ENCODE results near the gene ATF3. TPM values are rescaled to one million over a fixed set of nuclear protein-coding genes. Genes with fewer than 3 reads are reported as not detected.

Gene ATF3
- total RNA-seq, 1 experiment from 2014 or later = 8.0 TPM

DNA sequence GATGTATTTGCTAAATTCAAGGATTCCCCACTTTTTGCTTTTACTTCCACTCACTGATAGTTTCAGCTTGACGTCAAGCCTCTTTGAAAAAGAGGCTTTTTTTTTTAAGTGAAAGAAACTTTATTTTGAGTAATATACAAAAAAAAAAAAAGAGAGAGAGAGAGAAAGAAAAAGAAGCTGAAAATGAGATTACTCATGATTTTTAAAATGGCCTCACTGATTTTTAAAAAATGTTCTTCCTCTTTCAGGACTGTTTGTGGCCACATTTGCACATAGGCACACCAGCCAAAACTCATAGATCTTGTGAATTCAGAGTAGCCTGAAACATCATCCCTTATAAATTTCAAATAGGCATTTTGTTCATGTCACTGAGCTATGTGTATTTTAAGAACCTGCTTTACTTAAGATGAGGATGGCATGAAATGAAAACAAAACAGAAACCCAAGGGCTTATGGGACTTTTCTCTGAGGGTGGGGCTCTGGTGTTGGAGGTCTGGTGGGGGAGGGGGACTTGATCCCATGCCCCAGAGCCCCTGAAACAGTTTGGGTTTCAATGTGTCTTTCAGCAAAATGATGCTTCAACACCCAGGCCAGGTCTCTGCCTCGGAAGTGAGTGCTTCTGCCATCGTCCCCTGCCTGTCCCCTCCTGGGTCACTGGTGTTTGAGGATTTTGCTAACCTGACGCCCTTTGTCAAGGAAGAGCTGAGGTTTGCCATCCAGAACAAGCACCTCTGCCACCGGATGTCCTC is 6.1 kb downstream of the ATF3 start:
- Histone ChIP-seq H3K4me3 (ENCODE audit: low read length) (no peak overlapping the region), H3K27me3 (ENCODE audit: low read length) (no peaks in the 10 kb centered on the region), H3K4me1 (ENCODE audit: low read length) (peaks cover 20% of the 10 kb centered on the region), H3K9me3 (ENCODE audit: low read length) (no peaks in the 10 kb centered on the region), H2AFZ (ENCODE audit: low read length) (no peak overlapping the region), H3K9me2 (replicated peaks; ENCODE audit: insufficient read depth, low read length) (no peaks in the 10 kb centered on the region), H3K9ac (ENCODE audit: low read length) (no peak overlapping the region), H3K36me3 (ENCODE audit: insufficient read depth, low read length) (no peaks in the 10 kb centered on the region), H4K20me1 (ENCODE audit: insufficient read depth, low read depth, low read length) (no peaks in the 10 kb centered on the region; the same call in 1 of the 2 replicates), H3K4me2 (ENCODE audit: low read depth, low read length, poor library complexity, severe bottlenecking) (no peak overlapping the region), H3K27ac (ENCODE audit: low read length) (no peak overlapping the region), H3K79me2 (ENCODE audit: low read length) (no peaks in the 10 kb centered on the region)
- DNase-seq = no peak

DNA sequence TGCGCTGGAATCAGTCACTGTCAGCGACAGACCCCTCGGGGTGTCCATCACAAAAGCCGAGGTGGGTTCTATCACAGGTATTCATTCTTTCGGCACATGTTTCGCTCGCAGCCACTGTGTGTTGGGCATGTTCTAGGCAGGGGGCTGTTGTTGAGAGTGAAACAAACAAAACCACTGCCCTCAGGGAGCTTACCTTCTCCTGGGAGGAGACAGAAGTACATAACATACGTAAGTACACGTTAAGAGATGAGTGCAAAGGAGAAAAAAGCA is 6.6 kb downstream of the ATF3 start:
- H3K36me3 ChIP-seq (ENCODE audit: insufficient read depth, low read length) = no peaks in the 10 kb centered on the region
- DNase-seq = no peak
- H2AFZ ChIP-seq (ENCODE audit: low read length) = no peak overlapping the region
- H3K27ac ChIP-seq (ENCODE audit: low read length) = no peak overlapping the region
- H3K79me2 ChIP-seq (ENCODE audit: low read length) = no peaks in the 10 kb centered on the region
- H3K4me2 ChIP-seq (ENCODE audit: low read depth, low read length, poor library complexity, severe bottlenecking) = no peak overlapping the region
- no peaks in the 10 kb centered on the region for H4K20me1 ChIP-seq (ENCODE audit: insufficient read depth, low read depth, low read length)
- no peaks in the 10 kb centered on the region for H3K9me3 ChIP-seq (ENCODE audit: low read length)
- no peaks in the 10 kb centered on the region for H3K9me2 ChIP-seq (replicated peaks; ENCODE audit: insufficient read depth, low read length)
- no peak overlapping the region for H3K4me3 ChIP-seq (ENCODE audit: low read length)
- no peaks in the 10 kb centered on the region for H3K27me3 ChIP-seq (ENCODE audit: low read length)
- H3K9ac ChIP-seq (ENCODE audit: low read length) = no peak overlapping the region
- H3K4me1 ChIP-seq (ENCODE audit: low read length) = peaks cover 19% of the 10 kb centered on the region

DNA sequence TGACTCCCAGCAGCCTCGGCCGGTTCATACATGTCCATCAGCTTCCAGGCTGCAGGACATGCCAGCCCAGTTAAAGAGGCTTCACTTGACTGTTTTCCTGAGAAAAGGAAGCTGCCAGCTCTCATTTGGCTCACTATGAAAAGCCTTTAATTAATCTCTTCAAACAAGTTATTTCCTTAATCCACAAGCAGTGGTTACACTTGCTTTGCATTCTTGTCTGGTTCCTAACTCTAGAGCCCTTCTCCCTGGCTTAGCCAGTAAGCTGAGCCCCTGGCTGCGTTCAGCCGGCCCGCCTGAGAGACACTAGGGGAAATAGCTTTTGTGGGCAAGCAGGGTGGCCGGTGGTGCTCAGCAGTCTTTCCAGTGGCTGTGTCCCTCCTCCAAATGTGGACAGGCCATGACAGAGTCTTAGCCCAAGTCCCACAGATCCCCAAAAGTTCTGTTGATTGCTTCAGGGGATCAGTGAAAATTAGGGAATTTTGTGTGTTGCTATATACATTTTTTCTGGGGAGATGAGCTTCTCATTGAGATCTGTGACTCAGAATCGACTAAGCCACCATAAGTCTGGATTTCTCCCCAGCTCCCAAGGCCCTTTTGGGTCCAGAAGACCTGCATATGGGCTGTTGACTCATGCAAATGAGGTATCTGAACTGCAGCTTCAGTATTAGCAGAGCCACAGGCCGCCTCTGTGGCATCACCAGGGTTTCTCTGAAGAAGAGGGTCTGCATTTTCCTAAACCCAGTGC is 10.1 kb downstream of the ATF3 start:
- no peak for DNase-seq
- H4K20me1 ChIP-seq (ENCODE audit: insufficient read depth, low read depth, low read length) = no peaks in the 10 kb centered on the region
- H3K9me3 ChIP-seq (ENCODE audit: low read length) = no peaks in the 10 kb centered on the region
- no peaks in the 10 kb centered on the region for H3K9me2 ChIP-seq (replicated peaks; ENCODE audit: insufficient read depth, low read length)
- no peaks in the 10 kb centered on the region for H3K36me3 ChIP-seq (ENCODE audit: insufficient read depth, low read length)
- H3K4me2 ChIP-seq (ENCODE audit: low read depth, low read length, poor library complexity, severe bottlenecking) = no peak overlapping the region
- no peak overlapping the region for H3K9ac ChIP-seq (ENCODE audit: low read length)
- H2AFZ ChIP-seq (ENCODE audit: low read length) = no peak overlapping the region
- H3K27ac ChIP-seq (ENCODE audit: low read length) = no peak overlapping the region
- H3K27me3 ChIP-seq (ENCODE audit: low read length) = no peaks in the 10 kb centered on the region
- H3K4me1 ChIP-seq (ENCODE audit: low read length) = peaks cover 10% of the 10 kb centered on the region
- H3K4me3 ChIP-seq (ENCODE audit: low read length) = no peak overlapping the region
- H3K79me2 ChIP-seq (ENCODE audit: low read length) = no peaks in the 10 kb centered on the region

DNA sequence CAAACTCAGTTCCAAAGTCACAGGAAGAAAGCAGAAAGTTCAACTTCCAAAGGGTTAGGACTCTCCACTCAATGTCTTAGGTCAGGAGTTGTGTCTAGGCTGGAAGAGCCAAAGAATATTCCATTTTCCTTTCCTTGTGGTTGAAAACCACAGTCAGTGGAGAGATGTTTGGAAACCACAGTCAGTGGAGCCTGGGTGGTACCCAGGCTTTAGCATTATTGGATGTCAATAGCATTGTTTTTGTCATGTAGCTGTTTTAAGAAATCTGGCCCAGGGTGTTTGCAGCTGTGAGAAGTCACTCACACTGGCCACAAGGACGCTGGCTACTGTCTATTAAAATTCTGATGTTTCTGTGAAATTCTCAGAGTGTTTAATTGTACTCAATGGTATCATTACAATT is 11.7 kb downstream of the ATF3 start:
- no peak overlapping the region for H3K27ac ChIP-seq (ENCODE audit: low read length)
- no peaks in the 10 kb centered on the region for H3K4me1 ChIP-seq (ENCODE audit: low read length)
- no peaks in the 10 kb centered on the region for H3K36me3 ChIP-seq (ENCODE audit: insufficient read depth, low read length)
- H3K79me2 ChIP-seq (ENCODE audit: low read length) = no peaks in the 10 kb centered on the region
- no peak overlapping the region for H3K9ac ChIP-seq (ENCODE audit: low read length)
- H4K20me1 ChIP-seq (ENCODE audit: insufficient read depth, low read depth, low read length) = no peaks in the 10 kb centered on the region
- no peaks in the 10 kb centered on the region for H3K27me3 ChIP-seq (ENCODE audit: low read length)
- H3K9me3 ChIP-seq (ENCODE audit: low read length) = no peaks in the 10 kb centered on the region
- H3K4me3 ChIP-seq (ENCODE audit: low read length) = no peak overlapping the region
- no peaks in the 10 kb centered on the region for H3K9me2 ChIP-seq (replicated peaks; ENCODE audit: insufficient read depth, low read length)
- no peak for DNase-seq
- no peak overlapping the region for H3K4me2 ChIP-seq (ENCODE audit: low read depth, low read length, poor library complexity, severe bottlenecking)
- H2AFZ ChIP-seq (ENCODE audit: low read length) = no peak overlapping the region

DNA sequence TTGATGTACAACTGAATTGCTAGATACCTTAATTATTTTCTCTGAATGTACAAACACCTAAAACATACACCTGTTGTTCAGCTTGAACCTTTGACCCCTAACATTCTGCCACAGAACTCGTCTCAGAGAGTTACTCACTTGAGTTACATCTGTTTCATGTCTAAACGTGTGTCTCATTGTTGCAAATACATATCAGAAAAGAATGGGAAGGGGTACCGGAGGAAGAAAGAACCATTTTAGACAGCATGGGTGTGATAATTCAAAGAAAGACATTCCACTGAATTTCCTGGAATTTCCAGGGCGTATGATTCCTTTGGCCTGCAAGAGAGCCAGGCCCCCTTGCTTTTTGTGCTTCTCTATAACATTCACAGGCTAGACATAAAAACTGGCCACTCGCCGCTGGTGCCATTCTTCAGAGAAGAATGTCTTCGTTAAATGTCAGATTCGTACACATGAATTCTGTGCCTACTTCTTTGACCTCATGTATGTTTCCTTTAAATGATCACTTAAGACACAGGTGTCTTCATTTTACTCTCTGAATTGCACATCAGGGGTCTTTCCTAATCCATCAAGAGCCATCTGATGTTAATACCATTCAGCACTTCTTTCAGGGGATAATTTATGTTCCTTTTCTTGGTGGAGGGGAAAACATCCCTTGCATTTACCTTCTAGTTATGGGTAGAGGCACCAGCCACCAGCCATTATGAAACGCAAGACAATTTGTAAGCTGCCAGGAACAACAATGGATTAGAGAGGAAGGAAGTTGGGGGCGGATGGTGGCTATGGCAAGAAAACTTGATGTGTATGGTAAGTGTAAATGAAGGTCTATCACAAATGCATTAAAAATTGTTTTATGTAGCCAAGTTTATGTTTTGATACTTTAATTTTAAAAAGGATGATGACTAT is 12.7 kb downstream of the ATF3 start:
- Histone ChIP-seq H3K9me2 (replicated peaks; ENCODE audit: insufficient read depth, low read length) (no peaks in the 10 kb centered on the region), H3K36me3 (ENCODE audit: insufficient read depth, low read length) (no peaks in the 10 kb centered on the region), H3K27ac (ENCODE audit: low read length) (no peak overlapping the region), H3K4me1 (ENCODE audit: low read length) (no peaks in the 10 kb centered on the region), H3K9ac (ENCODE audit: low read length) (no peak overlapping the region), H2AFZ (ENCODE audit: low read length) (no peak overlapping the region), H3K4me2 (ENCODE audit: low read depth, low read length, poor library complexity, severe bottlenecking) (no peak overlapping the region), H3K27me3 (ENCODE audit: low read length) (no peaks in the 10 kb centered on the region), H3K79me2 (ENCODE audit: low read length) (no peaks in the 10 kb centered on the region), H3K9me3 (ENCODE audit: low read length) (no peaks in the 10 kb centered on the region), H3K4me3 (ENCODE audit: low read length) (no peak overlapping the region), H4K20me1 (ENCODE audit: insufficient read depth, low read depth, low read length) (no peaks in the 10 kb centered on the region)
- DNase-seq = no peak

DNA sequence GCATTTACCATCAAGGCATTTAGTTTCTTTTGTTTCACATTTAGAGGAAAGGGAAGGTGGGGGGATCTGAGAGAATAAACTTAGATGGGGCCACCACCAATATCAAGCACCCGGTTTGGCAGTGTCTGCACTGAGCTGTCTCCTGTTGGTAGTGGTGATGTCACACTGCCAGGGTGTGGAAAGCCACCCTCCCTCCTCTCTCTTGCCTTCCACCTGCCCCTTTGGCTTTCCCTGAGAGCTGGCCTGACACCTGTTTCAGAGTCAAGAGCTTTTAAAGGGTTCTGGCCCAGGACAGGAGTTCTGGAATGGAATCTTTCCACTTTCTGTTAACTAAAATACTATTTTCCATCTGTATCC is 13.4 kb downstream of the ATF3 start:
- H4K20me1 ChIP-seq (ENCODE audit: insufficient read depth, low read depth, low read length) = no peaks in the 10 kb centered on the region
- H3K9me3 ChIP-seq (ENCODE audit: low read length) = no peaks in the 10 kb centered on the region
- H3K27me3 ChIP-seq (ENCODE audit: low read length) = no peaks in the 10 kb centered on the region
- no peak overlapping the region for H3K4me2 ChIP-seq (ENCODE audit: low read depth, low read length, poor library complexity, severe bottlenecking)
- no peak overlapping the region for H3K9ac ChIP-seq (ENCODE audit: low read length)
- no peaks in the 10 kb centered on the region for H3K4me1 ChIP-seq (ENCODE audit: low read length)
- H3K9me2 ChIP-seq (replicated peaks; ENCODE audit: insufficient read depth, low read length) = no peaks in the 10 kb centered on the region
- H3K27ac ChIP-seq (ENCODE audit: low read length) = no peak overlapping the region
- H3K79me2 ChIP-seq (ENCODE audit: low read length) = no peaks in the 10 kb centered on the region
- H3K4me3 ChIP-seq (ENCODE audit: low read length) = no peak overlapping the region
- no peaks in the 10 kb centered on the region for H3K36me3 ChIP-seq (ENCODE audit: insufficient read depth, low read length)
- no peak overlapping the region for H2AFZ ChIP-seq (ENCODE audit: low read length)
- DNase-seq = no peak

DNA sequence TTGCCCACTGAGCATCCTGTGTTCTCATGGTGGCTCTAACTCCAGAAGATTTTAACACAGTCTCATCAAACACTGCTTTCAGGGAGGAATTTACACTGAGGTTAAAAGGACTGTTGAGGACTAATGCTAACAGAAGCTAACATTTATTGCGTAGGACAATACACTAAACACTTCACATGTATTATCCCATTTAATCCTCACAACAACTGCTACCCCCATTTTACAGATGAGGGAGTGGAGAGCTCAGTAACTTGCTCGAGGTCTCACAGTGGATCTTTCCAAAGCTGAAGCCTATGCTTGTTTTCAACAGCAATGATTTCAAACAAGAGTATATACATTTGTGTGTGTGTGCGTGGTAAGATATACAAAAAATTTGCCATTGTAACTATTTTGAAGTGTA is 13.9 kb downstream of the ATF3 start:
- Histone ChIP-seq H3K79me2 (ENCODE audit: low read length) (no peaks in the 10 kb centered on the region), H3K9ac (ENCODE audit: low read length) (no peak overlapping the region), H4K20me1 (ENCODE audit: insufficient read depth, low read depth, low read length) (no peaks in the 10 kb centered on the region), H3K4me3 (ENCODE audit: low read length) (no peak overlapping the region), H3K4me1 (ENCODE audit: low read length) (no peaks in the 10 kb centered on the region), H3K27ac (ENCODE audit: low read length) (no peak overlapping the region), H3K4me2 (ENCODE audit: low read depth, low read length, poor library complexity, severe bottlenecking) (no peak overlapping the region), H2AFZ (ENCODE audit: low read length) (no peak overlapping the region), H3K9me3 (ENCODE audit: low read length) (no peaks in the 10 kb centered on the region), H3K27me3 (ENCODE audit: low read length) (no peaks in the 10 kb centered on the region), H3K9me2 (replicated peaks; ENCODE audit: insufficient read depth, low read length) (no peaks in the 10 kb centered on the region), H3K36me3 (ENCODE audit: insufficient read depth, low read length) (no peaks in the 10 kb centered on the region)
- no peak for DNase-seq

DNA sequence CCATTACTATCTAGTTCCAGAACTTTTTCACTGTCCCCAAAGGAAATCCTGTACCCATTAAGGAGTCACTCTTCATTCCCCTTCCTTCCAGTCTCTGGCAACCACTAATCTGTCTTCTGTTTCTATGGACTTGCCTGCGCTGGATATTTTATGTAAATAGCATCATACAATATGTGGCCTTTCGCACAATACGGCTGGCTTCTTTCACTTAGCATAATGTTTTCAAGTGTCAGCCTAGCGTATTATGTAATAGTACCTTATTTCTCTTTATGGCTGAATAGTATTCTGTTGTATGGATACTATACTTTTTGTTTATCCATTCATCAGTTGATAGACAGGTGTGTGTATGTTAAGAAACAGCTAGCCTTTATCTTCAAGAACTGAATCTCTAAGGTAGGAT is 14.3 kb downstream of the ATF3 start:
- no peak overlapping the region for H3K9ac ChIP-seq (ENCODE audit: low read length)
- no peak overlapping the region for H3K4me2 ChIP-seq (ENCODE audit: low read depth, low read length, poor library complexity, severe bottlenecking)
- H3K27ac ChIP-seq (ENCODE audit: low read length) = no peak overlapping the region
- H3K4me1 ChIP-seq (ENCODE audit: low read length) = no peaks in the 10 kb centered on the region
- no peak overlapping the region for H3K4me3 ChIP-seq (ENCODE audit: low read length)
- H4K20me1 ChIP-seq (ENCODE audit: insufficient read depth, low read depth, low read length) = no peaks in the 10 kb centered on the region
- H2AFZ ChIP-seq (ENCODE audit: low read length) = no peak overlapping the region
- H3K79me2 ChIP-seq (ENCODE audit: low read length) = no peaks in the 10 kb centered on the region
- H3K9me2 ChIP-seq (replicated peaks; ENCODE audit: insufficient read depth, low read length) = no peaks in the 10 kb centered on the region
- H3K36me3 ChIP-seq (ENCODE audit: insufficient read depth, low read length) = no peaks in the 10 kb centered on the region
- H3K9me3 ChIP-seq (ENCODE audit: low read length) = no peaks in the 10 kb centered on the region
- no peak for DNase-seq
- no peaks in the 10 kb centered on the region for H3K27me3 ChIP-seq (ENCODE audit: low read length)

Measured in Karpas-422 (cell line).